Gastrocnemius medialis (tissue), 4 donors: ENCODE measurements around the gene SLX4IP.

Experiments used
- POLR2A ChIP-seq, 2 donors: fragments of 450-650 bp; IDR thresholded peaks; one replicate each; pipeline ENCODE4 v1.6.1; 2017; ENCODE audit warnings: antibody characterized with exemption in 2 of 2, mild to moderate bottlenecking in 2 of 2, moderate library complexity in 2 of 2
- TF ChIP-seq, protein P1 (sequence below), 5 experiments: fragments of 450-650 bp in 3 of 5; fragments of 200-600 bp in 2 of 5; sonication (generic) in 2 of 5; IDR thresholded peaks in 4 of 5; conservative IDR thresholded peaks in 1 of 5; 1 replicate in 4 of 5; 2 replicates in 1 of 5; pipeline ENCODE4 v1.5.1; 2016 to 2019; ENCODE audit warnings: antibody characterized with exemption in 5 of 5, mild to moderate bottlenecking in 3 of 5, moderate library complexity in 3 of 5

DNA sequence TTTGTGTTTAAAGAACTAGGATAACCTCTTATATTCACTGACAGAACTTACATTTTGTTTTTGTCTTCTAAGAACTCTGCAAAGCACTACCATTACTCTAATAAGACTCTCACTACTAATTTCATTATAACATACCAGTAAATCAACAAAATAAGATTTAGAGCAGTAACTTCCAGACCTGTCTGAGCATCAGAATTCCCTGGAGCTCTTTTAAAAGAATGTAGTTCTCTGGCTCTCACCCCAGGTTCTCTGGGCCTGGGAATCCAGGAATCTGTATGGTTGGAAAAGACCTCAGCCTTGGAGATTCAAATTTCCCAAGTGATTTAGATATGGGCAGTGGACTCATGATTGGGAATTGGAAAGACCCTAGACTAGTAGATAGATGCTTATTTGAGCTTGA is 149.3 kb downstream of the SLX4IP start:
- no peak for TF ChIP-seq POLR2A (IDR thresholded peaks at IDR 0.05)
- TF ChIP-seq, protein P1, sequence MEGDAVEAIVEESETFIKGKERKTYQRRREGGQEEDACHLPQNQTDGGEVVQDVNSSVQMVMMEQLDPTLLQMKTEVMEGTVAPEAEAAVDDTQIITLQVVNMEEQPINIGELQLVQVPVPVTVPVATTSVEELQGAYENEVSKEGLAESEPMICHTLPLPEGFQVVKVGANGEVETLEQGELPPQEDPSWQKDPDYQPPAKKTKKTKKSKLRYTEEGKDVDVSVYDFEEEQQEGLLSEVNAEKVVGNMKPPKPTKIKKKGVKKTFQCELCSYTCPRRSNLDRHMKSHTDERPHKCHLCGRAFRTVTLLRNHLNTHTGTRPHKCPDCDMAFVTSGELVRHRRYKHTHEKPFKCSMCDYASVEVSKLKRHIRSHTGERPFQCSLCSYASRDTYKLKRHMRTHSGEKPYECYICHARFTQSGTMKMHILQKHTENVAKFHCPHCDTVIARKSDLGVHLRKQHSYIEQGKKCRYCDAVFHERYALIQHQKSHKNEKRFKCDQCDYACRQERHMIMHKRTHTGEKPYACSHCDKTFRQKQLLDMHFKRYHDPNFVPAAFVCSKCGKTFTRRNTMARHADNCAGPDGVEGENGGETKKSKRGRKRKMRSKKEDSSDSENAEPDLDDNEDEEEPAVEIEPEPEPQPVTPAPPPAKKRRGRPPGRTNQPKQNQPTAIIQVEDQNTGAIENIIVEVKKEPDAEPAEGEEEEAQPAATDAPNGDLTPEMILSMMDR (IDR thresholded peaks at IDR 0.05 in 4 of 5, conservative IDR thresholded peaks at IDR 0.05 in 1 of 5) = no peak
